WTC11 (cell line): ENCODE data around the gene TNN. TPM values are rescaled to one million over a fixed set of nuclear protein-coding genes. Genes with fewer than 3 reads are reported as not detected.

Experiments
- ATAC-seq: fragments of 200-7000 bp; cut with Tn5 transposase; 2 replicates; pipeline ENCODE4 v1.10.0; 2021; ENCODE audit warnings: mild to moderate bottlenecking, moderate library complexity
- CTCF ChIA-PET: fragments of 300-600 bp; sonication (Branson Sonifier 250); formaldehyde crosslinking; loops from one replicate; lab custom pipeline; 2021; ENCODE audit warnings: antibody characterized with exemption; lab: Charles Lee
- POLR2A ChIA-PET: fragments of 350-600 bp; sonication (Branson Sonifier 250); formaldehyde crosslinking; loops from one replicate; lab custom pipeline; 2021; ENCODE audit warnings: antibody characterized with exemption; lab: Charles Lee
- DNase-seq: peaks from one replicate; pipeline ENCODE4 v3.0.0; 2021; ENCODE audit warnings: low spot score
- H3K27ac Mint-ChIP-seq: 2 replicates; pipeline ENCODE4 v1.8.0; 2021; ENCODE audit warnings: mixed read lengths
- H3K27me3 Mint-ChIP-seq: 2 replicates; pipeline ENCODE4 v1.8.0; 2021; ENCODE audit warnings: low read depth, mild to moderate bottlenecking, moderate library complexity, mixed read lengths
- H3K36me3 Mint-ChIP-seq: 2 replicates; pipeline ENCODE4 v1.8.0; 2021; ENCODE audit warnings: mixed read lengths
- H3K4me1 Mint-ChIP-seq: 2 replicates; pipeline ENCODE4 v1.8.0; 2022; ENCODE audit warnings: mixed read lengths
- H3K4me3 Mint-ChIP-seq: 2 replicates; pipeline ENCODE4 v1.8.0; 2021; ENCODE audit warnings: mild to moderate bottlenecking, moderate library complexity, mixed read lengths
- H3K9me3 Mint-ChIP-seq: 2 replicates; pipeline ENCODE4 v1.8.0; 2021; ENCODE audit warnings: mixed read lengths
- AFF4 ChIP-seq: sonication (generic); formaldehyde crosslinking; IDR thresholded peaks from 2 replicates; pipeline ENCODE4 v1.8.1; 2023; ENCODE audit warnings: mild to moderate bottlenecking, missing genetic modification reagents, borderline replicate concordance
- ATF1 ChIP-seq: sonication (generic); formaldehyde crosslinking; IDR thresholded peaks from 2 replicates; pipeline ENCODE4 v1.8.1; 2023; ENCODE audit warnings: mild to moderate bottlenecking, moderate library complexity, missing genetic modification reagents
- EMX1 ChIP-seq: fragments of 250-450 bp; sonication (Bioruptor Pico); IDR thresholded peaks from 2 replicates; pipeline ENCODE4 v1.8.0; 2021; ENCODE audit warnings: mild to moderate bottlenecking
- ETV6 ChIP-seq: sonication (generic); formaldehyde crosslinking; IDR thresholded peaks from 2 replicates; pipeline ENCODE4 v1.8.1; 2022; ENCODE audit warnings: mild to moderate bottlenecking, missing genetic modification reagents
- FOXJ3 ChIP-seq: sonication (generic); formaldehyde crosslinking; IDR thresholded peaks from 2 replicates; pipeline ENCODE4 v1.9.0; 2021; ENCODE audit warnings: missing genetic modification reagents, mild to moderate bottlenecking, borderline replicate concordance
- FOXK1 ChIP-seq: sonication (generic); formaldehyde crosslinking; IDR thresholded peaks from 2 replicates; pipeline ENCODE4 v1.8.0; 2022; ENCODE audit warnings: mild to moderate bottlenecking, moderate library complexity, missing genetic modification reagents
- FOXP1 ChIP-seq: sonication (generic); formaldehyde crosslinking; IDR thresholded peaks from 2 replicates; pipeline ENCODE4 v1.8.0; 2022; ENCODE audit warnings: missing genetic modification reagents, mild to moderate bottlenecking, moderate library complexity, borderline replicate concordance
- GRHL2 ChIP-seq: fragments of 250-450 bp; sonication (Bioruptor Pico); IDR thresholded peaks from 2 replicates; pipeline ENCODE4 v1.8.0; 2022; ENCODE audit warnings: mild to moderate bottlenecking, moderate library complexity; ENCODE audit not compliant: insufficient replicate concordance, severe bottlenecking
- GTF2I ChIP-seq: fragments of 250-450 bp; sonication (Bioruptor Pico); conservative IDR thresholded peaks from 2 replicates; pipeline ENCODE4 v1.4.0; 2021; ENCODE audit warnings: mild to moderate bottlenecking
- HMGXB4 ChIP-seq: sonication (generic); formaldehyde crosslinking; IDR thresholded peaks from 2 replicates; pipeline ENCODE4 v1.8.1; 2023; ENCODE audit warnings: mild to moderate bottlenecking, moderate library complexity, missing genetic modification reagents
- JAZF1 ChIP-seq: fragments of 250-450 bp; sonication (Bioruptor Pico); IDR thresholded peaks from 2 replicates; pipeline ENCODE4 v1.9.0; 2021; ENCODE audit warnings: moderate library complexity, mild to moderate bottlenecking, inconsistent platforms
- NFYB ChIP-seq: sonication (generic); formaldehyde crosslinking; conservative IDR thresholded peaks from 2 replicates; pipeline ENCODE4 v1.8.0; 2022; ENCODE audit warnings: low read depth, missing genetic modification reagents
- NR2C2 ChIP-seq: sonication (generic); formaldehyde crosslinking; IDR thresholded peaks from 2 replicates; pipeline ENCODE4 v1.8.0; 2022; ENCODE audit warnings: mild to moderate bottlenecking, missing genetic modification reagents
- NR3C1 ChIP-seq: sonication (generic); formaldehyde crosslinking; conservative IDR thresholded peaks from 2 replicates; pipeline ENCODE4 v1.8.1; 2023; ENCODE audit warnings: low read depth, mild to moderate bottlenecking, missing genetic modification reagents
- OVOL2 ChIP-seq: fragments of 250-450 bp; sonication (Bioruptor Pico); IDR thresholded peaks from 2 replicates; pipeline ENCODE4 v1.9.0; 2021; ENCODE audit warnings: mild to moderate bottlenecking, borderline replicate concordance
- SMAD3 ChIP-seq: sonication (generic); formaldehyde crosslinking; IDR thresholded peaks from 2 replicates; pipeline ENCODE4 v1.8.0; 2022; ENCODE audit warnings: missing genetic modification reagents, mild to moderate bottlenecking, borderline replicate concordance
- SP1 ChIP-seq: sonication (generic); formaldehyde crosslinking; conservative IDR thresholded peaks from 2 replicates; pipeline ENCODE4 v1.8.1; 2022; ENCODE audit warnings: missing genetic modification reagents
- ZNF263 ChIP-seq: sonication (generic); formaldehyde crosslinking; IDR thresholded peaks from 2 replicates; pipeline ENCODE4 v1.8.1; 2022; ENCODE audit warnings: low read depth, mild to moderate bottlenecking, moderate library complexity, missing genetic modification reagents
- ZNF317 ChIP-seq: sonication (generic); formaldehyde crosslinking; IDR thresholded peaks from 2 replicates; pipeline ENCODE4 v1.8.1; 2023; ENCODE audit warnings: low read depth, mild to moderate bottlenecking, moderate library complexity, missing genetic modification reagents, borderline replicate concordance
- ZNF423 ChIP-seq: fragments of 250-450 bp; sonication (Bioruptor Pico); IDR thresholded peaks from 2 replicates; pipeline ENCODE4 v2.1.2; 2022; ENCODE audit warnings: mild to moderate bottlenecking, moderate library complexity
- ZNF671 ChIP-seq: fragments of 250-450 bp; sonication (Bioruptor Pico); IDR thresholded peaks from 2 replicates; pipeline ENCODE4 v1.8.0; 2021; ENCODE audit warnings: mild to moderate bottlenecking
- total RNA-seq: library from RNA; stranded (reverse); gene quantifications from 3 replicates; pipeline ENCODE4 v1.2.3, GENCODE V29; 2021
- TF ChIP-seq, protein P1 (sequence below): fragments of 250-450 bp; sonication (Bioruptor Pico); IDR thresholded peaks from 2 replicates; pipeline ENCODE4 v1.9.0; 2021; ENCODE audit warnings: moderate library complexity, mild to moderate bottlenecking, inconsistent platforms, borderline replicate concordance
- TF ChIP-seq, protein P2 (sequence below): fragments of 250-450 bp; sonication (Bioruptor Pico); IDR thresholded peaks from 2 replicates; pipeline ENCODE4 v1.8.0; 2021; ENCODE audit warnings: mild to moderate bottlenecking

TNN gene
- total RNA-seq, 1 experiment from 2014 or later = 0.44 TPM

DNA sequence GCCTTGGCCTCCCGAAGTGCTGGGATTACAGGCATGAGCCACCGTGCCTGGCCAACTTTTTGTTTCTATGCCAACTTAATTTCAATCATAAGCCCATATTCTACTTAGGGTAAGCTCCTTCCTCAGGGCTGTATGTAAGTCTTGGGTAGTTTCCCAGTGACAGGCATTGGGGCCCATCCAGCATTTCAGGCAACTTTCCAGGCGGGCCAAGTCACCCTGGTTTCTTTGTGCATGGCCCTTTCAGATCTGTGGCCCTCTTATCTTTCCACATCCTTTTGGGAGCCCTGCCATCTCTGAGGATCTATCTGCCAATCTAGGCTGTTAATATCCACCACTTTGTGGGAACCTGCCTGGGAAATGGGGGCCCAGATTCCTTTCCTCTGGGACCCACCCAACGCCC is 58.7 kb downstream of the TNN start:
- Mint-ChIP-seq H3K9me3 (peaks cover 3% of the 10 kb centered on the region; the same call in 1 of the 2 replicates), H3K4me1 (peaks cover 37% of the 10 kb centered on the region), H3K27ac (no peak overlapping the region), H3K36me3 (no peaks in the 10 kb centered on the region), H3K4me3 (no peak overlapping the region), H3K27me3 (no peaks in the 10 kb centered on the region)
- ATAC-seq (no peak), DNase-seq (no peak)
- ChIA-PET CTCF (interaction anchor here (1.4 to 8.0 kb wide), 6 partner anchors 18 to 247 kb away, joined by 3 to 110 read pairs (median 40); no protein-coding TSS in a partner anchor), POLR2A (no interaction called here)
- TF ChIP-seq ZNF423 (CRISPR knock-in tag) = no peak
- no peak for TF ChIP-seq ZNF317 (CRISPR knock-in tag)
- no peak for TF ChIP-seq FOXP1
- TF ChIP-seq, protein P1, sequence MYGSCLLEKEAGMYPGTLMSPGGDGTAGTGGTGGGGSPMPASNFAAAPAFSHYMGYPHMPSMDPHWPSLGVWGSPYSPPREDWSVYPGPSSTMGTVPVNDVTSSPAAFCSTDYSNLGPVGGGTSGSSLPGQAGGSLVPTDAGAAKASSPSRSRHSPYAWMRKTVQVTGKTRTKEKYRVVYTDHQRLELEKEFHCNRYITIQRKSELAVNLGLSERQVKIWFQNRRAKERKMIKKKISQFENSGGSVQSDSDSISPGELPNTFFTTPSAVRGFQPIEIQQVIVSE (CRISPR knock-in tag) = no peak
- TF ChIP-seq SMAD3 (CRISPR knock-in tag) = no peak
- no peak for TF ChIP-seq FOXK1
- TF ChIP-seq NR2C2 (CRISPR knock-in tag) = no peak

- CTCF ChIA-PET = interaction anchor here (2.2 to 8.0 kb wide), 2 partner anchors 17 to 98 kb away, joined by 9 to 110 read pairs; no protein-coding TSS in a partner anchor
These were observed 59.9 kb downstream of the TNN start for GRCh38 chr1:175127565-175127964.

More at GRCh38 chr1:175127565-175127964, 59.9 kb downstream of the TNN start:
- H3K27ac Mint-ChIP-seq = no peak overlapping the region
- no peak for ATAC-seq
- peaks cover 49% of the 10 kb centered on the region for H3K4me1 Mint-ChIP-seq
- POLR2A ChIA-PET = no interaction called here
- H3K9me3 Mint-ChIP-seq = peaks cover 3% of the 10 kb centered on the region; the same call in 1 of the 2 replicates
- no peak for TF ChIP-seq JAZF1
- TF ChIP-seq, protein P1 (CRISPR knock-in tag) = no peak
- no peak for TF ChIP-seq ZNF671 (CRISPR knock-in tag)
- TF ChIP-seq ATF1 (CRISPR knock-in tag) = no peak
- no peak for TF ChIP-seq ETV6 (CRISPR knock-in tag)
- no peak for TF ChIP-seq FOXJ3 (CRISPR knock-in tag)
- TF ChIP-seq SP1 (CRISPR knock-in tag) = no peak
- no peak for TF ChIP-seq HMGXB4 (CRISPR knock-in tag)
- TF ChIP-seq NFYB (CRISPR knock-in tag) = no peak
- TF ChIP-seq GRHL2 (CRISPR knock-in tag) = no peak
- TF ChIP-seq OVOL2 = no peak
- no peak for TF ChIP-seq EMX1 (CRISPR knock-in tag)
- TF ChIP-seq, protein P2, sequence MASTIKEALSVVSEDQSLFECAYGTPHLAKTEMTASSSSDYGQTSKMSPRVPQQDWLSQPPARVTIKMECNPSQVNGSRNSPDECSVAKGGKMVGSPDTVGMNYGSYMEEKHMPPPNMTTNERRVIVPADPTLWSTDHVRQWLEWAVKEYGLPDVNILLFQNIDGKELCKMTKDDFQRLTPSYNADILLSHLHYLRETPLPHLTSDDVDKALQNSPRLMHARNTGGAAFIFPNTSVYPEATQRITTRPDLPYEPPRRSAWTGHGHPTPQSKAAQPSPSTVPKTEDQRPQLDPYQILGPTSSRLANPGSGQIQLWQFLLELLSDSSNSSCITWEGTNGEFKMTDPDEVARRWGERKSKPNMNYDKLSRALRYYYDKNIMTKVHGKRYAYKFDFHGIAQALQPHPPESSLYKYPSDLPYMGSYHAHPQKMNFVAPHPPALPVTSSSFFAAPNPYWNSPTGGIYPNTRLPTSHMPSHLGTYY = no peak
- TF ChIP-seq GTF2I (CRISPR knock-in tag) = no peak
- no peak for TF ChIP-seq NR3C1
- no peak for TF ChIP-seq AFF4 (CRISPR knock-in tag)
- no peak for TF ChIP-seq ZNF263 (CRISPR knock-in tag)
- TF ChIP-seq, all 79 proteins: peak for 0
- H3K27me3 Mint-ChIP-seq = no peaks in the 10 kb centered on the region
- no peaks in the 10 kb centered on the region for H3K36me3 Mint-ChIP-seq
- H3K4me3 Mint-ChIP-seq = no peak overlapping the region
- DNase-seq = no peak
